GM19324 (cell line): ENCODE measurements around the gene COP1.

Experiments used
- ATAC-seq: cut with Tn5 transposase; IDR thresholded peaks from one replicate; pipeline ENCODE4 v1.9.1; 2021; ENCODE audit warnings: mild to moderate bottlenecking, moderate library complexity; ENCODE audit not compliant: unreplicated experiment, low FRiP score

The COP1 gene

GRCh38 chr1:175978476-175978875, 228.6 kb downstream of the COP1 start:
- ATAC-seq = no peak

DNA sequence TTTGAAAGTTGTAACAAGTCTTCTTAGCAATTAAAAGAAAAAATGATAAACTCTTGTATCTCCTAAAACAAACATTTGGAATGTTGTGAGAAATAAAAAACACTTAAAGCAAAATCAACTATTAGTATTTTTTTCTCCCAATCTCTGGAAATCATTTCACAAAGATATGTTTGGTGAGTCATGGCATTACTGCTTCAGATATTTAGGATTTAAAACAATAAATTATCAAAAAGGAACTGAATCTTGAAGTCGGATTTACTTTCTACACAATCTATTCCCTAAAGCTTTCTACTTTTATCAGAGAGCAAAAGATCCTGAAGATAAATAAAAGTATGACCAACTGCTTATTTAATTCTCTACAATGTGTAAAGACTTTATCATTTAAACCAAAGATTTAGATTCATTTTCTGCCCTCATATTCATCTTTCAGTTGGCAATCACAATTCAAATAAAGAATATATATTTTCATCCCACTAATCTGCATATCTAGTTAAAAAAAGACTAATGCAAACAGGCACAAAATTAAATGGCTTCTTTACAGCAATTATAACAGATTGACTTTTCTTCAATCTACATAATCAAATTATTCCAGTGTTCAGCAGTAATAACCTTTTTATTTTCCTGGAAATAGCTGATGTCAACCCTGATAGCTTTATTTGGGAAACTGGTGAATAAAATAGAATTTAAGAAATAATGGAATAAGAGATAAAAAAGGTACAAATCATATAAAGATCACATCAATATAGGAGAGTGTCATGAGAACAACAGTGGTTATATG, 230.0 kb downstream of the COP1 start:
- ATAC-seq = no peak

DNA sequence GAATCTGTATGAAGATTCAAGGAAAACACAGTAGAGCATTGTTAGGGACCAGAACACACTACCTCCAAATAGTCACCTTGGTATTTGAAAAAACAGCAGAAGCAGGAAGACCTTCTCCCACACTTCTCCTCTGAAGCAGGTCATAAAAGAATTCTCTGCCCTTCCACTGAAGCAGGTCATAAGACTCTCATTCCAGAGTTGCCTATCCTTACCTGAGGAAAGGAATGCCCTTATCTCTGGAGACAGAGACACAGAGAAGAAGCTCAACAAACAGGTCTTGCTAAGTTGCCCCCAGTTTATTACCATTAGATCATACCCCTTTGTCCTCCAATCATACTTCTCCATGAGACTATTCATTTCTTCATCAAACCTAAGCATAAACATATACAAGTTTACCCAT, 237.9 kb downstream of the COP1 start:
- no peak for ATAC-seq

DNA sequence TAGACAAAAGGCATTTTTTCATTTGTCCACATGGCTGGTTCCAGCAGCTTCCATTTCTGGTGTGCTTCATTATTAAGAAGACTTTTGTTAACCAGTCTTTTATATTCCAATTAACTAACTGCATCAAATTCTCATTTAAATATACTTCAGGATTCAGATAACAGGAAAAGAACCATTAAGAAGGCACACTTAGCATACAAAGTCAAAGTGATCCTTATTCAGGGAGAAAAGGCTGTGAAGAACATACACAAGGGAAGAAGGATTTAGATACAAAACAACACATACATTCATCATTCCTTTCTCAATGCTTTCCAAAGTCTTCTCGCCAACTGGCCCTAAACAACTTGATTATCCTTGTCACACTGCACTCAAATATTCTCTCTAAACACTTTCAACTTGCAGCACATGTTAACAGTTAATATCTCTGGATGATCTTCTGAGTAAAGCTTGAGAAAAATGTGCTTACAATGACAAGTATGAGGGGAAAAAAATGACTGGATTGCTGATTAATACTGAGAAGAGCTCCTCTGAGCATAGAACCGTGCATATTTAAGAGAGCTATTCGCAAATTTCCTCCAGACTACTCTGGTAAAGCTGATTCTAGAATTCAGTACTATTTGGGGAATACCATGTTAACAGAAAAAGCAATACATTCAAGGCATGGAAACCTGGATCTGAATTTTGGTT, 238.5 kb downstream of the COP1 start:
- ATAC-seq = no peak

- ATAC-seq = no peak
Measured at GRCh38 chr1:175963740-175964139, 243.3 kb downstream of the COP1 start.

GRCh38 chr1:175960169-175960568, 246.9 kb downstream of the COP1 start:
- ATAC-seq = no peak

DNA sequence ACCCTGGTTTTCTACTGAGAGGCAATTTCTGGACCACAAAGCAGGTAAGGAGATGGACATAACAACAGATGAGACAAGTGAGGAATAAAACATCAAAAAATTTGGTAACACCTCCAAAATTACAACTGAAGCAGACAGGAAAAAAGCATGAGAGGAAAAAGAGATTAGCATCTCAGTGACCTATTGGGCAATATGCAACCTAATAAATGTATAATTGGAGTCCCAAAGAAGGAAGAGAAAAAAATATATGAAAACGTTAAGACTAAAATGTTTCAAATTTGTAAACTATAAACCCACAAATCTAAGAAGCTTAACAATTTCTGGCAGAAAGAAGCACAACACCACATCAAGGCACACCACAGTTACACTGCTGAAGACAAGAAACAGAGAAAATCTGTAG, 255.5 kb downstream of the COP1 start:
- no peak for ATAC-seq

- no peak for ATAC-seq
Measured at GRCh38 chr1:175947771-175948170, 259.3 kb downstream of the COP1 start.

DNA sequence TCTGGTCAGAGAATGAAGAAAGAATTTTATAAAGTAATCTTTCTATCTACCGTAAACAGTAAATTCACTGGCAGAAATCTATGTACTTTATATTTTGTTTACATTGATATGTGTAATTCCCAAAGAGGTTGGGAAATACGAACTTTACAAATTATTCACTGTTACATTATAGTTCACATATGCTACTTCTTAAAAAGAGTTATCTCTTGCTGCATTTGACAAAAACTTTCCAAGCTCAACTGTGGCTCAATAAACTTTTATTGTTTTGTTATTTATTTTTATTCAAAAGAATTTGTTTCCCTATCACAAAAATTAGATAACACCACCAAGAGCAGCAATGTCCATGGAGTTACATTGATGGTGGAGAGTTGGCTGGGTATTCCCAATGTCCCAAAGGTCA, 262.5 kb downstream of the COP1 start:
- no peak for ATAC-seq

GRCh38 chr1:175941164-175941563, 265.9 kb downstream of the COP1 start:
- ATAC-seq = no peak

DNA sequence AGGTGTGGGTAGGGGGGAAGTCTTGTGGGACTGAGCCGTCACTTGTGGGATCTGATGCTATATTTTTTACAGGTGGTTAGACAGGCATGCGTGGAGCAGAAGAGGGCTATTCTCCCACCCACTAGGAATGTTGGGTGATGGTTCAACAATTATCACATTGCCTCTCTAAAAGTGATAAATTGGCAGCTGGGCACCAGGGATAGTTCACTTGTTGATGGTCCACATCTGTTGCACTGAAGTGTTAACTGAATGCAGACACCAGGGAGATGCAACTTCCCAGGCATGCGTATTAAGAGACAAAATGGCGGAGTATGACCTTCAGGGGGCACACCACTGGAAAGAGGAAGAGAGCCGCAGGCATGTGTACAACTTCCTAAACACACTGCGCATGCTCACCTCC, 270.4 kb downstream of the COP1 start:
- ATAC-seq = no peak

DNA sequence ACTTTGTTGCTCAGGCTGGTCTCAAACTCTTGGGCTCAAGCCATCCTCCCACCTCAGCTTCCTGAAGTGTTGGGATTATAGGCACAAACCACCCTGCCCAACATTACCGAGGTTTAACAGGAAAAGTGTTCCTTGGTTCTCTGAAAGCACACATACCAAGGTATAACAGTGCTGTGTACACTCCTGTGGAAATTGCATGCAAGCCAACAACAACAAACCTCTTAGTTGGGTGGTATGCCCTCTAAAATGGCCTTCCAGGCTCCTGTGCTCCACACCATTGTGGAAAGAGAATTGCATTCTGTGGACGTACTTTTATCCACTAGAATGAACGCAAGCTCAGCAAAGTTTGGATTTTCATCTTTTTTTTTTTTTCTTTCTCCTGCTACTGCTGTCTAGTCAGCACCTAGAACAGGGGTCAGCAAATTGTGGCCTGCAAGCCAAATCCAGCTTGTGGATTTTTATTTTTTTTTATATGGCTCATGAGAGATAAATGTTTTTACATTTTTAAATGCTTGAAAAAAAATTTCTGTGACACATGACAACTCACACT, 271.4 kb downstream of the COP1 start:
- no peak for ATAC-seq

- no peak for ATAC-seq
Measured at GRCh38 chr1:175935166-175935565, 271.9 kb downstream of the COP1 start.

DNA sequence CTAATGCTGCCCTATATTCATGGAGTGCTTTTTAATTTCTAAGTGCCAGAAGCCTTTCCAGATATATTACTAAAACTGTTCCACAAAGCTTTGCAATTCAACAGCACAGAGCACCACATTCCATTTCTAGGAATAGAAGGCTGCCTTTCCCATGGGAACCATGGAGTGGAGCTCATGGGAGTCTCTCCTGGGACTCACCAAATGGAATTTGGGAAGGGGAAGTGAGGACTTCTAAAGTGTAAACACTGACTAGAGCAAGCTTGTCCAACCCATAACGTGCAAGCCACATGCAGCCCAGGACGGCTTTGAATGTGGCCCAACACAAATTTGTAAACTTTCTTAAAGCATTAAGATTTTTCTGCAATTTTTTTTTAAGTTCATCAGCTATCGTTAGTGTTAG, 273.3 kb downstream of the COP1 start:
- ATAC-seq = no peak

GRCh38 chr1:175927944-175928343, 279.1 kb downstream of the COP1 start:
- ATAC-seq = no peak

DNA sequence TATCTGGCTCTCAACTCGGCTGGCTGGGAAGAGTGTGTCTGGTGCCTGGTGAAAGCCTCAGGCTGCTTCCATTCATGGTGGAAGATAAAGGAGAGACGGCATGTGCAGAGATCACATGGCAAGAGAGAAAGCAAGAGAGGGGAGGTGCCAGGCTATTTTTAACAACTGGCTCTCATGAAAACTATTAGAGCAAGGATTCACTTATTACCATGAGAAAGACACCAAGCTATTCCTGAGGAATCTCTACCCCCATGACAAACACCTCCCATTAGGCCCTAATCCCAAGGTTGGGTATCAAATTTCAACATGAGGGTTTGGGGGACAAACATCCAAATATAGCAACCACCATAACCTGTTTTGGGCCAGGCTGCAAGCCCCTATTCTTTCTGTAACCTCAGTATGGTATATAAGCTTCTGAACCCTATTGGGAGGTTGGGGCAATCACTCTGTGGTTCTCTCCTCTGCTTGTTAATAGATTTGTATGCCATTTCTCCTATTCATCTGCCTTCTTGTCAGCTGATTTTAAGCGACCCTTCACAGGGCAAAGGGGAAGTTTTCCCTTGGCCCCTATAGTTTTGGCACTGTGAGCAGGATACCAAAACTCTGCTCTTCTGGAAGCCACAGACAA, 284.7 kb downstream of the COP1 start:
- ATAC-seq = no peak

DNA sequence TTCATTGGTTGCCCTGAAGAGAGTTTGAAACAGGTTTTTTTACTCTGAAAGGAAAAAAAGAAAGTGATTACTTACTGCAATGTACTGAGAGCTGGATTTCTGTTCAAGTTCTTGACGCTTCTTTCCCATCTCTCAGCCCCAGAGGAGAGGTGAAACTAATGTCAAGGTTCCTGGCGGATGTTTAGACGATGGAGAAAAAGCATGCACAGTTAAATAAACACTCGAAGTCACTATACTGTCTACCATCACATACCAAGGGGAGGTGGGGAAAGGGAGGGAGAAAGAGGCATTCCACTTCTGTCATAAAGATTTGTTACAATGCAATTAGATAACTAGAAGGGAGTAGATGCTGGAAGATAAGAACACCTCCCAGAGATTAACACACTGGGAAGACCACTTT, 286.7 kb downstream of the COP1 start:
- no peak for ATAC-seq

GRCh38 chr1:175919001-175919400, 288.1 kb downstream of the COP1 start:
- ATAC-seq = no peak

GRCh38 chr1:175918364-175918801, 288.7 kb downstream of the COP1 start:
- ATAC-seq = no peak

DNA sequence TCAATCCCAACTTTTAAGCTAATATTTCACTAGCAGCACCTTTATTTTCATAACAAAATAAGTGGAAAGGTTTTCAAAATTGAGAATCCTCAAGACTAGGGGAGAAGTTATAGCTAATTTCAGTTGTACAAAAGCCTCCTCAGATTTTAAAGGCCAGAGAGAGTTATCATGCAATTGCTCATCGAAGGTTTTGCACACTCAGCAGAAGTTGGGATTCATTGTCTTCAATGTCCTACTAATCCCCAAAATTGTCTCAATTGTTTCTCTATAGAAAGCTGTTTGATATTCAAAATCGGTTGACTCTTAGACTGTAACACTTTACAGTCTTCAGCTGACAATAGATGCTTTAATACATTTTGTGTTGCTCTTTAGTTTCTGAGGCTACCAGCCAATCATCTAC, 293.0 kb downstream of the COP1 start:
- no peak for ATAC-seq

- ATAC-seq = no peak
Measured at GRCh38 chr1:175911138-175911537, 295.9 kb downstream of the COP1 start.
